Mesothelial cell of epicardium (in vitro differentiated cells): ENCODE measurements around the gene MTUS2. TPM values are rescaled to one million over a fixed set of nuclear protein-coding genes. Genes with fewer than 3 reads are reported as not detected.

Source experiments
- DNase-seq, 2 experiments: peaks; one replicate each; pipeline ENCODE4 v3.0.0; 2021; ENCODE audit warnings: low spot score in 2 of 2; ENCODE audit not compliant: unreplicated experiment in 2 of 2
- H3K27ac Mint-ChIP-seq: 2 replicates; pipeline ENCODE4 v1.8.0; 2021; ENCODE audit warnings: mixed read lengths
- H3K27me3 Mint-ChIP-seq: 2 replicates; pipeline ENCODE4 v1.8.0; 2021; ENCODE audit warnings: low read depth, mixed read lengths
- H3K36me3 Mint-ChIP-seq: 2 replicates; pipeline ENCODE4 v1.8.0; 2021; ENCODE audit warnings: mixed read lengths
- H3K4me1 Mint-ChIP-seq: 2 replicates; pipeline ENCODE4 v1.8.0; 2021; ENCODE audit warnings: mixed read lengths
- H3K4me3 Mint-ChIP-seq: 2 replicates; pipeline ENCODE4 v1.8.0; 2021; ENCODE audit warnings: mild to moderate bottlenecking, moderate library complexity, mixed read lengths
- H3K9me3 Mint-ChIP-seq: 2 replicates; pipeline ENCODE4 v1.8.0; 2021; ENCODE audit warnings: mixed read lengths
- total RNA-seq: library from RNA; stranded (reverse); gene quantifications from 3 replicates; pipeline ENCODE4 v1.2.1, GENCODE V29; 2021
- TF ChIP-seq, protein P1 (sequence below): fragments of 200-600 bp; sonication (generic); IDR thresholded peaks from one replicate; pipeline ENCODE4 v1.5.0; 2021; ENCODE audit warnings: antibody characterized with exemption; ENCODE audit not compliant: unreplicated experiment

MTUS2 gene
- total RNA-seq, 1 donor from 2014 or later: 1.4 TPM

GRCh38 chr13:29520671-29521070 is 700.5 kb downstream of the MTUS2 start:
- no peak overlapping the region for H3K4me3 Mint-ChIP-seq
- peaks cover 17% of the 10 kb centered on the region for H3K36me3 Mint-ChIP-seq

GRCh38 chr13:29521336-29521735 is 701.2 kb downstream of the MTUS2 start:
- H3K27ac Mint-ChIP-seq: peak overlapping the region; percentile 32

More at GRCh38 chr13:29520671-29521070, 700.5 kb downstream of the MTUS2 start:
- DNase-seq: no peak
- Mint-ChIP-seq H3K27me3 (no peaks in the 10 kb centered on the region), H3K9me3 (no peaks in the 10 kb centered on the region), H3K27ac (peak overlapping the region; percentile 83), H3K4me1 (peaks cover 13% of the 10 kb centered on the region)
- TF ChIP-seq, protein P1, sequence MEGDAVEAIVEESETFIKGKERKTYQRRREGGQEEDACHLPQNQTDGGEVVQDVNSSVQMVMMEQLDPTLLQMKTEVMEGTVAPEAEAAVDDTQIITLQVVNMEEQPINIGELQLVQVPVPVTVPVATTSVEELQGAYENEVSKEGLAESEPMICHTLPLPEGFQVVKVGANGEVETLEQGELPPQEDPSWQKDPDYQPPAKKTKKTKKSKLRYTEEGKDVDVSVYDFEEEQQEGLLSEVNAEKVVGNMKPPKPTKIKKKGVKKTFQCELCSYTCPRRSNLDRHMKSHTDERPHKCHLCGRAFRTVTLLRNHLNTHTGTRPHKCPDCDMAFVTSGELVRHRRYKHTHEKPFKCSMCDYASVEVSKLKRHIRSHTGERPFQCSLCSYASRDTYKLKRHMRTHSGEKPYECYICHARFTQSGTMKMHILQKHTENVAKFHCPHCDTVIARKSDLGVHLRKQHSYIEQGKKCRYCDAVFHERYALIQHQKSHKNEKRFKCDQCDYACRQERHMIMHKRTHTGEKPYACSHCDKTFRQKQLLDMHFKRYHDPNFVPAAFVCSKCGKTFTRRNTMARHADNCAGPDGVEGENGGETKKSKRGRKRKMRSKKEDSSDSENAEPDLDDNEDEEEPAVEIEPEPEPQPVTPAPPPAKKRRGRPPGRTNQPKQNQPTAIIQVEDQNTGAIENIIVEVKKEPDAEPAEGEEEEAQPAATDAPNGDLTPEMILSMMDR: no peak

DNA sequence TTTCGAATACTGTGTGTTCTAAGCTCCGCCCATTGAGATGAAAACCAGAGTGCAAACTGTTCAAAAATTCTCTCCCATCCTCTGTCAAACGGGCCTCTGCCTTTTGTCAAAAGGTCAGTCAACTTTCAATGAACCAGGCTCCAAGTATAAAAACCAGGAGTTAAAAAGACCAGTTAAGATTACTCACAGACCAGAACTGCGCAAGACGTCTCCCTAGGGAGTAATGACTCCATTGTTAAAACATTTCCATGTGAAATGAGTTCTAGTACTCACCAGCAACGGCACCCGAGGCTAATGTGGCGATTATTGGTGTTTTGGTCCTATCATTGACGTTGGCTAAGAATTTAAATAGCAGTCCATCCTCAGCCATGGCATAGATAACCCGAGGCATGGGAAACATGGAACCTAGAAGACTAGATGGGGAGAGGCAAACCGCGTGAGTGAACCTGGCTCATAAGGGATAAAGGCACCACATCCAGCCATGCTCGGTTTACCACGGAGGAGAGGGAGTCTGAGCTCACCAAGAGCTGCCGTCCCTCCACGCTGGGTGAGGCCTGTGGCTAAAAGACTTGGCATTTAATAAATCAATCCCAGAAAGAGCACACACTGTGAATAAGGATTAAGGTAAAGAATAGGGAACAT is 702.0 kb downstream of the MTUS2 start:
- peaks cover 17% of the 10 kb centered on the region for H3K36me3 Mint-ChIP-seq
- peaks cover 13% of the 10 kb centered on the region for H3K4me1 Mint-ChIP-seq
- no peak for DNase-seq
- H3K4me3 Mint-ChIP-seq: no peak overlapping the region
- H3K27ac Mint-ChIP-seq: peak overlapping the region; percentile 59
- H3K9me3 Mint-ChIP-seq: no peaks in the 10 kb centered on the region
- no peaks in the 10 kb centered on the region for H3K27me3 Mint-ChIP-seq
- TF ChIP-seq, protein P1: no peak

More at GRCh38 chr13:29521336-29521735, 701.2 kb downstream of the MTUS2 start:
- Mint-ChIP-seq H3K36me3 (peaks cover 17% of the 10 kb centered on the region), H3K4me1 (peaks cover 13% of the 10 kb centered on the region), H3K4me3 (no peak overlapping the region), H3K27me3 (no peaks in the 10 kb centered on the region), H3K9me3 (no peaks in the 10 kb centered on the region)
- no peak for DNase-seq
- TF ChIP-seq, protein P1: no peak

DNA sequence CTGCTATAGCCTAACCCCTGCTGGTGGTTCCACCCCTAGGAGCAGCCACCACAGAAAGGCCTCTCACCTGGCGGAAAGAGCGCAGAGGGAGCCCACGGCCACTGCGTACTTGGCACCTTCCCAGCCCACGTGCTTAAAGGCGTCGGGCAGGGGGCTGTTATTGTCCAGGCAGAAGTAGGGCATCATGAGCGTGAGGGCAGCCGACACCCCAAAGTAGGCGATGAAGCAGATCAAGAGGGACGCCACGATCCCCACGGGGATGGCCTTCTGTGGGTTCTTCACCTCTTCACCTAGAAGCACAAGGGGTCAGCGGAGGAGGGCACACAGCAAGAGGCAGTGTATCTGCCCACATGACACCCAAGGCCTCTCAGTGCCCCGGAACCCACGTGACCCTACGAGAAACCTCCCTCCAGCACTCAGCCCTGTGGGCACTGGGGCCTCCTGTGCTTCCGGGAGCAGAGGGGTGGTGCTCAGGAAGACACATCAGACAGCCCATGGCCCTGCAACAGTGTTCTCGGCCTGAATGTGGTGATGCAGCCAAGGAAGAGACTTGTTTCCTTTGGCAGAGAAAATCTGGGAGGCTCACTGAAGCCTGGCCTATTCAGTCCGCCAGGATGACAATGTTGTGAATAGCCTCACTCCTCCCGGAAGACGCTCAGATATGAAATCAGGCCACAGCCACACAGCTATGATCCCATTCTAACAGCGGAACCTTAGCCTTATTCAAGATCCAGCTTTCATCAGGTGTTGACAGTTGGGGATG is 703.2 kb downstream of the MTUS2 start:
- H3K9me3 Mint-ChIP-seq: no peaks in the 10 kb centered on the region
- TF ChIP-seq, protein P1: no peak
- DNase-seq: no peak
- H3K27me3 Mint-ChIP-seq: no peaks in the 10 kb centered on the region
- H3K36me3 Mint-ChIP-seq: peaks cover 15% of the 10 kb centered on the region
- peaks cover 13% of the 10 kb centered on the region for H3K4me1 Mint-ChIP-seq
- no peak overlapping the region for H3K4me3 Mint-ChIP-seq
- H3K27ac Mint-ChIP-seq: no peak overlapping the region

- no peak overlapping the region for H3K4me3 Mint-ChIP-seq
- peaks cover 16% of the 10 kb centered on the region for H3K36me3 Mint-ChIP-seq
- no peaks in the 10 kb centered on the region for H3K27me3 Mint-ChIP-seq
- peaks cover 13% of the 10 kb centered on the region for H3K4me1 Mint-ChIP-seq
- no peak for DNase-seq
- no peak overlapping the region for H3K27ac Mint-ChIP-seq
- TF ChIP-seq, protein P1: no peak
- H3K9me3 Mint-ChIP-seq: no peaks in the 10 kb centered on the region
These were observed 704.0 kb downstream of the MTUS2 start for GRCh38 chr13:29524176-29524575.
